ENCODE results near the gene GSTA1. TPM values are rescaled to one million over a fixed set of nuclear protein-coding genes. Genes with fewer than 3 reads are reported as not detected.

The GSTA1 gene
- total RNA-seq (2022; extraction: Qiagen RNA extraction): 0.07 TPM in 1 of 5 replicates, not detected in the others

GRCh38 chr6:52803668-52804255, at the start of gene GSTA1:
TSS of gene GSTA1 (minus strand) at chr6:52803816. CDS start at chr6:52799267, 4,549 bp downstream.

GRCh38 chr6:52840763-52841585, 37.4 kb upstream of the GSTA1 start, which contains the start of gene GSTA5:
TSS of gene GSTA5 (minus strand) at chr6:52840813.

GRCh38 chr6:52763322-52763916, 40.2 kb downstream of the GSTA1 start, which contains the start of gene GSTA2:
TSS of gene GSTA2 (minus strand) at chr6:52763475. CDS start at chr6:52757947, 5,528 bp downstream.

Other genes with a start within 250 kb of the GSTA1 start
- gene TRAM2, start 226.8 kb downstream of the GSTA1 start, total RNA-seq (2022; extraction: Qiagen RNA extraction): 31.7 to 38.6 TPM (median 36.5 TPM) in 5 replicates
- gene TMEM14A, start 132.7 kb downstream of the GSTA1 start, total RNA-seq (2022; extraction: Qiagen RNA extraction): 36.3 to 44.6 TPM (median 39.5 TPM) in 5 replicates
- 0.07 TPM in 2 of 5 replicates, not detected in the others for gene GSTA2, start 40.3 kb downstream of the GSTA1 start, total RNA-seq (2022; extraction: Qiagen RNA extraction)
- not detected in 5 replicates for gene GSTA5, start 37.0 kb upstream of the GSTA1 start, total RNA-seq (2022; extraction: Qiagen RNA extraction)
- not detected in 5 replicates for gene GSTA3, start 105.9 kb upstream of the GSTA1 start, total RNA-seq (2022; extraction: Qiagen RNA extraction)
- 7.9 to 9.0 TPM (median 8.5 TPM) in 5 replicates for gene GSTA4, start 191.5 kb upstream of the GSTA1 start, total RNA-seq (2022; extraction: Qiagen RNA extraction)